Measurements from ENCODE around the gene MORN5. TPM values are rescaled to one million over a fixed set of nuclear protein-coding genes. Genes with fewer than 3 reads are reported as not detected.
A peak's percentile ranks its signal among the peaks of the same experiment; 100 is the strongest.

The MORN5 gene
- total and polyA plus RNA-seq, 2 experiments from 2014 or later = not detected

- 5 to 6% methylated on average over 43 to 57 of the region's 57 CpGs for WGBS, 2 experiments (ENCODE audit: low coverage in 1 of 2, low lambda C conversion rate in 2 of 2, missing lambda C conversion rate in 2 of 2)
- no peaks in the 10 kb centered on the region for H3K79me2 ChIP-seq (ENCODE audit: insufficient read depth)
- H3K27ac ChIP-seq = no peak overlapping the region
- H3K4me1 ChIP-seq (ENCODE audit: insufficient read depth) = peaks cover 7% of the 10 kb centered on the region; the same call in 1 of the 2 replicates
- DNase-seq = peak; percentile 52
- H3K4me3 ChIP-seq = 0 out of 2 replicates have a peak overlapping the region, but pooled peaks have one; percentile 22
- no peaks in the 10 kb centered on the region for H4K20me1 ChIP-seq (ENCODE audit: insufficient read depth)
- in situ Hi-C loops (cut with MboI) = no loop called here
- H3K9me2 ChIP-seq (ENCODE audit: insufficient read depth) = no peaks in the 10 kb centered on the region
- H2AFZ ChIP-seq = peak overlapping the region; percentile 18; the same call in 1 of the 2 replicates
- H3K27me3 ChIP-seq (replicated peaks; ENCODE audit: insufficient read depth) = peaks cover 98% of the 10 kb centered on the region
- H3K4me2 ChIP-seq (ENCODE audit: unreplicated experiment) = peak overlapping the region; percentile 3
- H3K9me3 ChIP-seq (ENCODE audit: low read depth) = no peaks in the 10 kb centered on the region
- H3K36me3 ChIP-seq (ENCODE audit: low read depth) = no peaks in the 10 kb centered on the region
- 0 out of 2 replicates have a peak, but pooled peaks cover 1% of the 10 kb centered on the region for H3F3A ChIP-seq (ENCODE audit: insufficient read depth)
- TF ChIP-seq EZH2phosphoT487 (IDR thresholded peaks at IDR 0.05; ENCODE audit: insufficient read depth, low read depth) = peak; percentile 12
- TF ChIP-seq EZH2 (IDR thresholded peaks at IDR 0.05; ENCODE audit: insufficient read depth, poor library complexity, severe bottlenecking) = peak; percentile 63
- H3K9ac ChIP-seq = no peak overlapping the region
Measured at GRCh38 chr9:122219856-122220672, 60.4 kb downstream of the MORN5 start.

- no peak overlapping the region for H3K4me2 ChIP-seq (ENCODE audit: unreplicated experiment)
Measured at GRCh38 chr9:122220673-122221182, 61.0 kb downstream of the MORN5 start.

GRCh38 chr9:122221183-122221811, 61.6 kb downstream of the MORN5 start:
- Histone ChIP-seq H4K20me1 (ENCODE audit: insufficient read depth) (no peaks in the 10 kb centered on the region), H3K9ac (no peak overlapping the region), H3F3A (ENCODE audit: insufficient read depth) (no peaks in the 10 kb centered on the region), H3K9me2 (ENCODE audit: insufficient read depth) (no peaks in the 10 kb centered on the region), H3K4me2 (ENCODE audit: unreplicated experiment) (no peak overlapping the region), H3K4me1 (ENCODE audit: insufficient read depth) (peaks cover 7% of the 10 kb centered on the region; the same call in 1 of the 2 replicates), H3K4me3 (no peak overlapping the region), H3K36me3 (ENCODE audit: low read depth) (no peaks in the 10 kb centered on the region), H2AFZ (no peak overlapping the region), H3K27ac (no peak overlapping the region), H3K27me3 (replicated peaks; ENCODE audit: insufficient read depth) (peaks cover 98% of the 10 kb centered on the region), H3K79me2 (ENCODE audit: insufficient read depth) (no peaks in the 10 kb centered on the region), H3K9me3 (ENCODE audit: low read depth) (no peaks in the 10 kb centered on the region)
- WGBS, 2 experiments (ENCODE audit: low coverage in 1 of 2, low lambda C conversion rate in 2 of 2, missing lambda C conversion rate in 2 of 2) = 17 to 19% methylated on average over 22 to 27 of the region's 27 CpGs
- in situ Hi-C loops (cut with MboI) = no loop called here
- no peak for DNase-seq
- peak; percentile 17 for TF ChIP-seq EZH2 (IDR thresholded peaks at IDR 0.05; ENCODE audit: insufficient read depth, poor library complexity, severe bottlenecking)
- TF ChIP-seq EZH2phosphoT487 (IDR thresholded peaks at IDR 0.05; ENCODE audit: insufficient read depth, low read depth) = 0 out of 2 replicates have a peak, but pooled peaks have one; percentile 14

More at GRCh38 chr9:122220673-122221182, 61.0 kb downstream of the MORN5 start:
- no peaks in the 10 kb centered on the region for H3K36me3 ChIP-seq (ENCODE audit: low read depth)
- H3K4me1 ChIP-seq (ENCODE audit: insufficient read depth) = peaks cover 7% of the 10 kb centered on the region; the same call in 1 of the 2 replicates
- H3K9me2 ChIP-seq (ENCODE audit: insufficient read depth) = no peaks in the 10 kb centered on the region
- in situ Hi-C loops (cut with MboI) = no loop called here
- no peak overlapping the region for H3K9ac ChIP-seq
- TF ChIP-seq EZH2 (IDR thresholded peaks at IDR 0.05; ENCODE audit: insufficient read depth, poor library complexity, severe bottlenecking) (peak; percentile 91), EZH2phosphoT487 (IDR thresholded peaks at IDR 0.05; ENCODE audit: insufficient read depth, low read depth) (peak; percentile 73)
- no peaks in the 10 kb centered on the region for H3K9me3 ChIP-seq (ENCODE audit: low read depth)
- H3K27ac ChIP-seq = no peak overlapping the region
- no peak overlapping the region for H3K4me3 ChIP-seq
- H3K27me3 ChIP-seq (replicated peaks; ENCODE audit: insufficient read depth) = peaks cover 98% of the 10 kb centered on the region
- H3K79me2 ChIP-seq (ENCODE audit: insufficient read depth) = no peaks in the 10 kb centered on the region
- no peak for DNase-seq
- no peaks in the 10 kb centered on the region for H3F3A ChIP-seq (ENCODE audit: insufficient read depth)
- H2AFZ ChIP-seq = no peak overlapping the region
- WGBS, 2 experiments (ENCODE audit: low coverage in 1 of 2, low lambda C conversion rate in 2 of 2, missing lambda C conversion rate in 2 of 2) = 16 to 17% methylated on average over 18 of the region's 18 CpGs
- no peaks in the 10 kb centered on the region for H4K20me1 ChIP-seq (ENCODE audit: insufficient read depth)

GRCh38 chr9:122222791-122223190, 63.1 kb downstream of the MORN5 start:
- in situ Hi-C loops (cut with MboI) = no loop called here
- H3K4me3 ChIP-seq = no peak overlapping the region
- H3K27ac ChIP-seq = no peak overlapping the region

More at GRCh38 chr9:122222791-122223190, 63.1 kb downstream of the MORN5 start:
- TF ChIP-seq EZH2 (IDR thresholded peaks at IDR 0.05; ENCODE audit: insufficient read depth, poor library complexity, severe bottlenecking) = no peak
- Histone ChIP-seq H3K79me2 (ENCODE audit: insufficient read depth) (no peaks in the 10 kb centered on the region), H3K4me2 (ENCODE audit: unreplicated experiment) (no peak overlapping the region), H4K20me1 (ENCODE audit: insufficient read depth) (no peaks in the 10 kb centered on the region), H3K27me3 (replicated peaks; ENCODE audit: insufficient read depth) (peaks cover 99% of the 10 kb centered on the region), H3K9me2 (ENCODE audit: insufficient read depth) (no peaks in the 10 kb centered on the region), H3K4me1 (ENCODE audit: insufficient read depth) (peaks cover 7% of the 10 kb centered on the region; the same call in 1 of the 2 replicates), H2AFZ (no peak overlapping the region), H3K9ac (no peak overlapping the region), H3K9me3 (ENCODE audit: low read depth) (no peaks in the 10 kb centered on the region), H3F3A (ENCODE audit: insufficient read depth) (no peaks in the 10 kb centered on the region), H3K36me3 (ENCODE audit: low read depth) (no peaks in the 10 kb centered on the region)
- DNase-seq = no peak
- 56 to 58% methylated on average over 5 of the region's 5 CpGs for WGBS, 2 experiments (ENCODE audit: low coverage in 1 of 2, low lambda C conversion rate in 2 of 2, missing lambda C conversion rate in 2 of 2)

All from GM23248 (cell line).